Stimulated activated CD4-positive, alpha-beta T cell treated with anti-CD3 and anti-CD28 coated beads, Interleukin-2, amount 100 ng/mL, for 24 hours (primary cell): ENCODE data around the gene NFAT5.
"Not testable (repeated sequence)": the region's sequence is repeated elsewhere in the genome, so short reads cannot be mapped to it uniquely, and the experiment has no call there.

Experiments
- DNase-seq, 2 donors: peaks; one replicate each; pipeline ENCODE4 v3.0.0-alpha.2; 2020

NFAT5 gene

GRCh38 chr16:69598045-69598444 lies 32.3 kb downstream of the NFAT5 start:
- no peak for DNase-seq

GRCh38 chr16:69599731-69600130 lies 34.0 kb downstream of the NFAT5 start:
- no peak for DNase-seq

GRCh38 chr16:69600202-69600601 lies 34.4 kb downstream of the NFAT5 start:
- DNase-seq = no peak

- DNase-seq = no peak
Measured at GRCh38 chr16:69601250-69601649, 35.5 kb downstream of the NFAT5 start.

- DNase-seq = no peak
Measured at GRCh38 chr16:69606985-69607384, 41.2 kb downstream of the NFAT5 start.

- no peak for DNase-seq
Measured at GRCh38 chr16:69607674-69608073, 41.9 kb downstream of the NFAT5 start.

GRCh38 chr16:69610356-69610755 lies 44.6 kb downstream of the NFAT5 start:
- no peak for DNase-seq

- DNase-seq = no peak
Measured at GRCh38 chr16:69611103-69611640, 45.4 kb downstream of the NFAT5 start.

- no peak for DNase-seq
Measured at GRCh38 chr16:69613378-69614154, 47.8 kb downstream of the NFAT5 start.

GRCh38 chr16:69615528-69615927 lies 49.8 kb downstream of the NFAT5 start:
- no peak for DNase-seq

- no peak for DNase-seq
Measured at GRCh38 chr16:69616082-69616481, 50.3 kb downstream of the NFAT5 start.

GRCh38 chr16:69618307-69618706 lies 52.5 kb downstream of the NFAT5 start:
- DNase-seq = no peak

- no peak for DNase-seq
Measured at GRCh38 chr16:69618721-69619120, 53.0 kb downstream of the NFAT5 start.

GRCh38 chr16:69619514-69619913 lies 53.7 kb downstream of the NFAT5 start:
- no peak for DNase-seq

- DNase-seq = no peak
Measured at GRCh38 chr16:69620573-69620972, 54.8 kb downstream of the NFAT5 start.

- DNase-seq = no peak
Measured at GRCh38 chr16:69621225-69621624, 55.5 kb downstream of the NFAT5 start.

GRCh38 chr16:69626256-69626655 lies 60.5 kb downstream of the NFAT5 start:
- no peak for DNase-seq

GRCh38 chr16:69632828-69633227 lies 67.1 kb downstream of the NFAT5 start:
- no peak for DNase-seq

GRCh38 chr16:69633375-69633774 lies 67.6 kb downstream of the NFAT5 start:
- no peak for DNase-seq

- not testable (repeated sequence) for DNase-seq
Measured at GRCh38 chr16:69636563-69637146, 70.9 kb downstream of the NFAT5 start.

- not testable (repeated sequence) for DNase-seq
Measured at GRCh38 chr16:69637206-69637865, 71.6 kb downstream of the NFAT5 start.

- not testable (repeated sequence) for DNase-seq
Measured at GRCh38 chr16:69643997-69644396, 78.2 kb downstream of the NFAT5 start.

- no peak for DNase-seq
Measured at GRCh38 chr16:69644790-69645189, 79.0 kb downstream of the NFAT5 start.

GRCh38 chr16:69647020-69647419 lies 81.3 kb downstream of the NFAT5 start:
- no peak for DNase-seq
